ENCODE results near the gene EXOC6. TPM values are rescaled to one million over a fixed set of nuclear protein-coding genes. Genes with fewer than 3 reads are reported as not detected.

The EXOC6 gene
- total and polyA plus RNA-seq, 8 donors = 17.5 to 24.0 (median 19.8) TPM

DNA sequence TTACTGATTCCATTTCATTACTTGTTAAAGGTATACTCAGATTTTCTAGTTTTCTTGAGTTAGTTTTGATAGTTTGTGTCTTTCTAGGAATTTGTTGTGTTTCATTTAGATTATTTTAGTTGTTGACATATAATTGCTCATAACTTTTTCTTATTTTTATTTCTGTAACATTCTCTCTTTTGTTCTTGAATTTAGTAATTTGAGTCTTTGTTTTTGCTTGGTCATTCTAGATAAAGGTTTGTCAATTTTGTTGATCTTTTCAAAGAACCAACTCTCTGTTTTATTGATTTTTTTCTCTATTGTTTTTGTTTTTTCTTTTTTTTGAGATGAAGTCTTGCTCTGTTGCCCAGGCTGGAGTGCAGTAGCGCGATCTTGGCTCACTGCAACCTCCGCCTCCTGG lies 7.2 kb downstream of the EXOC6 start:
- TF ChIP-seq CTCF (IDR thresholded peaks at IDR 0.05) = no peak
- Histone ChIP-seq H3K4me3 (no peak overlapping the region), H3K36me3 (no peaks in the 10 kb centered on the region), H3K27ac (no peak overlapping the region), H3K27me3 (no peaks in the 10 kb centered on the region), H3K4me1 (no peaks in the 10 kb centered on the region), H3K9me3 (peaks cover 0 to 27% of the 10 kb centered on the region in 2 donors)
- ATAC-seq (no peak), DNase-seq (no peak)
- intact Hi-C loops (cut with DNase I) = no loop called here

DNA sequence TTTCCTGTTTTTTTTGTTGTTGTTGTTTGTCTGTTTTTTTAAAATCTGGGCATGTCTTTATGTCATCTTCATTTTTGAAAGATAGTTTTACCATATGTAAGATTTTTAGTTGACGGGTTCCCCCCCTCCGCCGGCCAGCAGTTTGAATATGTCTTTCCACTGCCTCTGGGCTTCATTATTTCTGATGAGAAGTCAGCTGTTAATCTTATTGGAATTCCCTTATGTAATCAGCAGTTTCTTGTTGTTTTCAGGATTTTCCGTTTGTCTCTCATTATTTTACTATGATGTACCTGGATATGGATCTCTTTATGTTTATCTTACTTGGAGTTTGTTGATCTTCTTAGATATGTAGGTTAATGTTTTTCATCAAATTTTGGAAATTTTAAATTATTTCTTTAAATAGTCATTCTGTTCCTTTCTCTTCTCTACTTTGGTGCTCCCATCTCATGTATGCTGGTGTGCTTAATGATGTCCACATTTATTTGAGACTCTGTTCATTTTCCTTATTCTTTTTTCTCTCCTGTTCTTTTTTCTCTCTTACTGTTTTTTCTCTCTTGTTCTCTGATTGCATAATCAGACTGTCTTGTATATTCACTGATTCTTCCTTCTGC lies 9.7 kb downstream of the EXOC6 start:
- TF ChIP-seq CTCF (IDR thresholded peaks at IDR 0.05) = no peak
- Histone ChIP-seq H3K27me3 (no peaks in the 10 kb centered on the region), H3K36me3 (no peaks in the 10 kb centered on the region), H3K4me1 (no peaks in the 10 kb centered on the region), H3K9me3 (peaks cover 0 to 27% of the 10 kb centered on the region in 2 donors), H3K27ac (no peak overlapping the region), H3K4me3 (no peak overlapping the region)
- DNase-seq (no peak), ATAC-seq (no peak)
- intact Hi-C loops (cut with DNase I) = no loop called here

DNA sequence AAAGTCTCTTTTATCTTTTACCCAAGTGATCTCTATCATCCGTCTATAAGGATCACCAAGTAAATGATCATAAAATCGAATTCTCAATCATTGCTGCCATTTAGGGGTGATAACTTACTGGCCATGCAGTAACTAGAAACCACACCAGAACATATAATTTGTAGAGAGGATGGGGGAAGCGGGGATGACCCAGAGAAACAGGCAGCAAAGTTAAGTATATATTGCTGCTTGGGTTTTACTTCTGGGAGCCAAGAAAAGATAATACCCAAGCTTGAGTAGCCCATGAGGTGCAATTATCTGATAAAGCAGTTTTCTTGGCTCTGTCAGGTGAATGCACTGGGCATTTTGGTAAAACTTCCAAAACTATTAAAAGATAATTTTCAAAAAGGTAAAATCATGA lies 18.9 kb downstream of the EXOC6 start:
- no peak overlapping the region for H3K27ac ChIP-seq
- intact Hi-C loops (cut with DNase I) = no loop called here
- H3K9me3 ChIP-seq = no peaks in the 10 kb centered on the region
- H3K4me1 ChIP-seq = peaks cover 0 to 18% of the 10 kb centered on the region in 2 donors
- H3K4me3 ChIP-seq = no peak overlapping the region
- H3K27me3 ChIP-seq = no peaks in the 10 kb centered on the region
- H3K36me3 ChIP-seq = no peaks in the 10 kb centered on the region
- no peak for DNase-seq
- ATAC-seq = no peak
- TF ChIP-seq CTCF (IDR thresholded peaks at IDR 0.05) = no peak

DNA sequence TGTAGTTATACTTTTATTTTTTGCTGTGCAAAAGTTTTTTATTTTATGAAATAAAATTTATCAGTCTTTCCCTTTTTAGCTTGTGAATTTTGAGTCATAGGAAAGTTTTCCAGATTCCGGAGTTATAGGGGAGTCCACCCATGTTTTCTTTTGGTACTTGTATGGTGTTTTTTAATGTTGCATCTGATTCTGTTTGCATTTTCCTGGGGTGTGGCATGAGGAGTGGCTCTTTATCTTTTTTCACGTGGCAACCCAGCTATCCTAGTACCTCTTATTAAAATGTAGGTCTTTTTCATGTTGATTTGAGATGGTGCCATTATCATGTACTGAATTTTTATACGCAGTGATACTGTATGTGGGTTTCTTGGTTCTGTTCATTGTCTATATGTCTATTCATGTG lies 19.7 kb downstream of the EXOC6 start:
- no peak overlapping the region for H3K4me3 ChIP-seq
- no peaks in the 10 kb centered on the region for H3K9me3 ChIP-seq
- H3K27ac ChIP-seq = no peak overlapping the region
- peaks cover 0 to 26% of the 10 kb centered on the region in 2 donors for H3K4me1 ChIP-seq
- no peak for TF ChIP-seq CTCF (IDR thresholded peaks at IDR 0.05)
- ATAC-seq = no peak
- H3K27me3 ChIP-seq = no peaks in the 10 kb centered on the region
- DNase-seq = no peak
- intact Hi-C loops (cut with DNase I) = no loop called here
- H3K36me3 ChIP-seq = no peaks in the 10 kb centered on the region

- no peak for ATAC-seq
- intact Hi-C loops (cut with DNase I) = no loop called here
These were observed 20.2 kb downstream of the EXOC6 start for GRCh38 chr10:92868557-92868956.

More at GRCh38 chr10:92868557-92868956, 20.2 kb downstream of the EXOC6 start:
- no peak for DNase-seq
- no peak overlapping the region for H3K4me3 ChIP-seq
- no peak overlapping the region for H3K27ac ChIP-seq
- no peaks in the 10 kb centered on the region for H3K9me3 ChIP-seq
- TF ChIP-seq CTCF (IDR thresholded peaks at IDR 0.05) = no peak
- H3K36me3 ChIP-seq = no peaks in the 10 kb centered on the region
- peaks cover 0 to 31% of the 10 kb centered on the region in 2 donors for H3K4me1 ChIP-seq
- H3K27me3 ChIP-seq = no peaks in the 10 kb centered on the region

Data from left lung (tissue), 10 donors.